Astrocyte of the spinal cord (primary cell): Measurements from ENCODE around the gene ATP6V0A4.
"Not testable (repeated sequence)": the region's sequence is repeated elsewhere in the genome, so short reads cannot be mapped to it uniquely, and the experiment has no call there.

Source experiments
- DNase-seq: peaks from one replicate; pipeline ENCODE4 v3.0.0; 2011; ENCODE audit warnings: low read depth, low spot score
- H3K4me3 ChIP-seq: 2 replicates; pipeline ENCODE4 v1.5.1; 2011; ENCODE audit warnings: low read depth, mild to moderate bottlenecking, low read length, moderate library complexity
- in situ Hi-C: cut with HindIII; loops from 2 replicates; pipeline ENCODE4 v1.10.0; 2017; ENCODE audit warnings: low sequenced_read_pairs
- TF ChIP-seq, protein P1 (sequence below): IDR thresholded peaks from 2 replicates; pipeline ENCODE4 v1.5.1; 2012; ENCODE audit warnings: low read depth, mild to moderate bottlenecking, low read length, inconsistent platforms

Gene ATP6V0A4

DNA sequence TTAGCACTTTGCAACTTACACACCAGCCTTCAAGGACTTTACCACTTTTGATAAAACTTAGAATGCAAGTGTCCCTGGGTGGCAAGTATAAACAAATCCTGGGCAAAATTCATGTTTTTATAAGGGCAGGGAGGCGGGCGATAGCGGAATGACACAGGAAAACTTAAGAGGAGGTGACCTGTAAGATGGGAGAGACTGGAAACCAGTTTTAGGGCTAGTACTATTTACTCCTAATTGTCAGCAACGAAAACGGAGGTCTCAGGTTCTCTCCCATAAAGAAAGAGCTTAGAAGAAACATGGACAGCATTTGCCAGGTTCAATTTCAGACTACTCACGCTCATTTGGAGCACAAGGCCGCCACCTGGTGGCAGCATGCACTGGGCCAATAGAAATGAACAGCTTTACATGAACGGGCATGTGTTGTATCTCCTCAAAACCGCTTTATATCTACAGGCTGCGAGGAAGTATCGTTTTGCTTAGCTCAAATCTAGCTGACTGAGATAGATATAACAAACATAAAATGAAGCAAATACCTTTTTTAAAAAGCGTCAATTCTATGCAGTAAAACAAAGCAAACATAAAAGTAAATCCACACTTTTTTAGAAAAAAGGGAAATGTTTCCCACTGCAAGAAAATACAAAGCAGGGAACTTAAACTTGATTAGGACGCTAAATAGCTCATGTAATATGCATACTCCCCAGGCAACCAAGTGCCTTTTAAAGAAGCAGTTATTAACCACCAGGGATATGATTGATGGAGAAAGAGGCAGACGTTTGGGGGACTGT is 59.3 kb downstream of the ATP6V0A4 start:
- peak; percentile 91 for DNase-seq
- TF ChIP-seq, protein P1, sequence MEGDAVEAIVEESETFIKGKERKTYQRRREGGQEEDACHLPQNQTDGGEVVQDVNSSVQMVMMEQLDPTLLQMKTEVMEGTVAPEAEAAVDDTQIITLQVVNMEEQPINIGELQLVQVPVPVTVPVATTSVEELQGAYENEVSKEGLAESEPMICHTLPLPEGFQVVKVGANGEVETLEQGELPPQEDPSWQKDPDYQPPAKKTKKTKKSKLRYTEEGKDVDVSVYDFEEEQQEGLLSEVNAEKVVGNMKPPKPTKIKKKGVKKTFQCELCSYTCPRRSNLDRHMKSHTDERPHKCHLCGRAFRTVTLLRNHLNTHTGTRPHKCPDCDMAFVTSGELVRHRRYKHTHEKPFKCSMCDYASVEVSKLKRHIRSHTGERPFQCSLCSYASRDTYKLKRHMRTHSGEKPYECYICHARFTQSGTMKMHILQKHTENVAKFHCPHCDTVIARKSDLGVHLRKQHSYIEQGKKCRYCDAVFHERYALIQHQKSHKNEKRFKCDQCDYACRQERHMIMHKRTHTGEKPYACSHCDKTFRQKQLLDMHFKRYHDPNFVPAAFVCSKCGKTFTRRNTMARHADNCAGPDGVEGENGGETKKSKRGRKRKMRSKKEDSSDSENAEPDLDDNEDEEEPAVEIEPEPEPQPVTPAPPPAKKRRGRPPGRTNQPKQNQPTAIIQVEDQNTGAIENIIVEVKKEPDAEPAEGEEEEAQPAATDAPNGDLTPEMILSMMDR: peak; percentile 96
- H3K4me3 ChIP-seq: no peak overlapping the region
- in situ Hi-C loops: no loop called here

DNA sequence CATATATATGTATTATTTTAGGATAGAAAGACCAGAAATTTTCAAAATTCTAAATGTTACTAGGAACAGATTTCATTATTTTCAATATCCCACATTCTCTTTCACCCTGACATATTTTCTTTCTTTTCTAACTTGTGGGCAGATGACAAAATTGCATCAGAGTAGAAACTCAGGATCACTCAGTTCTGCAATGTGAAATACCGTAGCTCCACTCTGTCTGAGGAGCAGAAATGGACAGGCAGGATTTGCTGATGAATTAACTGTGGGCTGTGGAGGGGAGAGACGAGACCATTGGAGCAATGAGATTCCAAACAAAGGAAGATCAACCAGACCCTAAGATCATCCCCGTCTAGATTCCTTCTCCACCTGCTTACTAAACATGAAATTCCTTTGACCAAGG is 59.9 kb downstream of the ATP6V0A4 start:
- in situ Hi-C loops: no loop called here
- TF ChIP-seq, protein P1: no peak
- H3K4me3 ChIP-seq: no peak overlapping the region
- no peak for DNase-seq

DNA sequence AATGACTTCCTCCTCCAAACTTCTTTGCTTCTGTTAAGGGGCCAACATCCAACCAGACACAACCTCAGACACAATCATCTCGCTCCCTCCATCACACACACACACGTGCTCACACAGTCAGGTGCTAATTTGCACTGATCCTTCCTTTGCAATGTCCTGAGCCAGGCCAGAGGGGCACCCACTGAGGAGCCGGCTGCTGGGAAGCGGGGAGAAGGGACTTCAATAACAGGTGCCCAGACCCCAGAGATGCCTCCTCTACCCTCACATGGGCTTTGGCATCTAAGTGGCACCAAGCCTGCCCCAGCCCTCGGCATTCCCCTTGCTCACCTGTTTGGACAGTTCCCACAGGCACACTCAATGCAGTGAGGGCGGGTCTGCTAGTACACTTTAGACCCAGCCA is 62.6 kb downstream of the ATP6V0A4 start:
- TF ChIP-seq, protein P1: no peak
- in situ Hi-C loops: no loop called here
- no peak for DNase-seq
- H3K4me3 ChIP-seq: no peak overlapping the region

- H3K4me3 ChIP-seq, DNase-seq, in situ Hi-C loops: not testable (repeated sequence)
Measured at GRCh38 chr7:138731733-138732132, 66.3 kb downstream of the ATP6V0A4 start.

DNA sequence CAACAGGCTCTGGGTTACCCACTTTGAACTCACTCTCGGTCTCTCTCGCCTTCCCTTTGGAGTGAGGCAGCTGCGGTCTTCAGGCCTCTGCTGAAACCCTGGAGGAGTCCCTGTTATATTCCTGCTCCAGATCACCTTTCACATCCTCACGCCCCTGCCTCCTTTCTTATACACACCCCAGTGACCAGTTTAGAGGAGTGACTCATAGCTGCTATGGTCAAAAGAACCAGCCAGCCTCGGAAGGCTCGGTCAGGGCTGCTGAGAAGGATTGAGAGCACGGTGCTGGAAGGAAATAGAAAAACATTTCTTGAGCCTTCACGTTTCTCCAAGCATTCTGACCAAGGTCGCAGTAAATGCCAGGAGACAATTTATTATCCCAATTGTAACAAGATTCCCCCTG is 68.6 kb downstream of the ATP6V0A4 start:
- DNase-seq: no peak
- in situ Hi-C loops: no loop called here
- TF ChIP-seq, protein P1: no peak

GRCh38 chr7:138727336-138728099 is 70.5 kb downstream of the ATP6V0A4 start:
- DNase-seq: no peak
- in situ Hi-C loops: no loop called here
- H3K4me3 ChIP-seq: no peak overlapping the region
- TF ChIP-seq, protein P1: no peak

More for the DNA sequence above, 68.6 kb downstream of the ATP6V0A4 start:
- H3K4me3 ChIP-seq: no peak overlapping the region

GRCh38 chr7:138726288-138726687 is 71.7 kb downstream of the ATP6V0A4 start:
- in situ Hi-C loops: no loop called here
- TF ChIP-seq, protein P1: no peak
- no peak for DNase-seq
- no peak overlapping the region for H3K4me3 ChIP-seq
